OCI-LY1 (cell line): ENCODE measurements around the gene STON2.

ENCODE experiments used
- CTCF ChIP-seq: fragments of 200-600 bp; sonication (generic), shearing (Covaris generic); IDR thresholded peaks from 2 replicates; pipeline ENCODE4 v1.5.1; 2017; ENCODE audit warnings: mild to moderate bottlenecking, antibody characterized with exemption, low read length, moderate library complexity, mixed read lengths
- EZH2 ChIP-seq: fragments of 200-600 bp; sonication (generic), shearing (Covaris generic); IDR thresholded peaks from 2 replicates; pipeline ENCODE4 v1.8.0; 2017; ENCODE audit warnings: borderline replicate concordance, mixed run types, mild to moderate bottlenecking, antibody characterized with exemption, low read length, moderate library complexity, mixed read lengths

- TF ChIP-seq CTCF (no peak), EZH2 (no peak)
These were observed 76.1 kb downstream of the STON2 start for GRCh38 chr14:81324011-81324410.
